Heart left ventricle (tissue), 13 donors: ENCODE results near the gene ALK.

Experiments used
- CTCF ChIP-seq, 12 donors: fragments of 200-600 bp; sonication (generic) in 4 of 12; IDR thresholded peaks; one replicate each; pipeline versions ENCODE4 v1.5.0 to v1.8.0; 2018 to 2022; ENCODE audit warnings: antibody characterized with exemption in 12 of 12, mild to moderate bottlenecking in 5 of 12
- POLR2A ChIP-seq, 2 donors: fragments of 450-650 bp; IDR thresholded peaks; one replicate each; pipeline ENCODE4 v1.6.1; 2017; ENCODE audit warnings: antibody characterized with exemption in 2 of 2, mild to moderate bottlenecking in 2 of 2, moderate library complexity in 2 of 2
- donor health status: ischemic (EF 13 %, LVEDD 7.1; RV severe dilation, severe dysfunction).
- donor health status: DM: no; HTN: yes; CAD: no.
- donor health status: DM: no; HTN: no; CAD: no.
- donor health status: ischemic (EF 25% LVEDD 6.9; RV normal size, moderate dysfunction).
- donor health status: ischemic (EF 25% LVEDD 5.7; RV mildly dilated, moderate dysfunction).
- donor health status: ischemic (EF 35%, LVEDD 5.7; RV mildly dilated, moderate dysfunction).
- donor health status: nonischemic (EF 11% LVEDD 7.7; RV severe dilation, severe dysfunction).
- donor health status: DM: yes; HTN: yes; CAD: no.
- donor health status: PGD.
- donor health status: ischemic (EF 29% LVEDD 5.4; RV normal size, mild dysfunction).
- donor health status: nonischemic (EF 23%, LVEDD 6.1; RV moderate dilation, normal function).

GRCh38 chr2:29459445-29460179, 461.8 kb downstream of the ALK start:
- TF ChIP-seq POLR2A (IDR thresholded peaks at IDR 0.05) (no peak), CTCF (IDR thresholded peaks at IDR 0.05) (no peak)
